NT2/D1 (cell line): ENCODE measurements around the gene TACR1.

Source experiments
- DNase-seq: peaks from one replicate; pipeline ENCODE4 v3.0.0-alpha.2; 2011; ENCODE audit warnings: low read depth, low spot score
- H3K27me3 ChIP-seq: 2 replicates; pipeline ENCODE4 v1.6.0; 2011; ENCODE audit warnings: mild to moderate bottlenecking; ENCODE audit not compliant: insufficient read length, insufficient read depth
- H3K36me3 ChIP-seq: 2 replicates; pipeline ENCODE4 v1.6.1; 2011; ENCODE audit warnings: mild to moderate bottlenecking, low read length, mixed read lengths; ENCODE audit not compliant: insufficient read depth, insufficient read length
- H3K4me1 ChIP-seq: 2 replicates; pipeline ENCODE4 v1.5.1; 2011; ENCODE audit not compliant: insufficient read depth, insufficient read length
- H3K4me3 ChIP-seq: 2 replicates; pipeline ENCODE4 v1.5.1; 2011; ENCODE audit warnings: low read depth; ENCODE audit not compliant: insufficient read length
- H3K9ac ChIP-seq: 2 replicates; pipeline ENCODE4 v1.6.0; 2011; ENCODE audit warnings: low read depth; ENCODE audit not compliant: insufficient read length
- H3K9me3 ChIP-seq: 2 replicates; pipeline ENCODE4 v1.5.1; 2011; ENCODE audit warnings: mild to moderate bottlenecking, low read length; ENCODE audit not compliant: insufficient read depth
- SUZ12 ChIP-seq: IDR thresholded peaks from 2 replicates; pipeline ENCODE4 v1.6.1; 2011; ENCODE audit not compliant: insufficient read length, insufficient read depth; ENCODE audit errors: extremely low read depth
- YY1 ChIP-seq: IDR thresholded peaks from 2 replicates; pipeline ENCODE4 v1.6.1; 2011; ENCODE audit not compliant: insufficient read length, insufficient read depth
- ZNF274 ChIP-seq: IDR thresholded peaks from 2 replicates; pipeline ENCODE4 v1.6.1; 2011; ENCODE audit warnings: mild to moderate bottlenecking, low read depth, low read length

TACR1 gene

GRCh38 chr2:75007819-75008218, 191.5 kb downstream of the TACR1 start:
- Histone ChIP-seq H3K36me3 (no peaks in the 10 kb centered on the region), H3K4me1 (no peaks in the 10 kb centered on the region), H3K27me3 (no peaks in the 10 kb centered on the region), H3K9ac (no peak overlapping the region), H3K4me3 (no peak overlapping the region), H3K9me3 (no peaks in the 10 kb centered on the region)
- no peak for DNase-seq
- TF ChIP-seq SUZ12: no peak
- TF ChIP-seq YY1: no peak
- no peak for TF ChIP-seq ZNF274

- no peak for DNase-seq
- no peaks in the 10 kb centered on the region for H3K9me3 ChIP-seq
- H3K4me3 ChIP-seq: no peak overlapping the region
- H3K36me3 ChIP-seq: no peaks in the 10 kb centered on the region
- no peaks in the 10 kb centered on the region for H3K4me1 ChIP-seq
- TF ChIP-seq YY1: no peak
- TF ChIP-seq SUZ12: no peak
- no peaks in the 10 kb centered on the region for H3K27me3 ChIP-seq
- H3K9ac ChIP-seq: no peak overlapping the region
Measured at GRCh38 chr2:75007061-75007460, 192.3 kb downstream of the TACR1 start.

- no peak for DNase-seq
- TF ChIP-seq SUZ12: no peak
- TF ChIP-seq YY1: no peak
- no peak for TF ChIP-seq ZNF274
- no peaks in the 10 kb centered on the region for H3K27me3 ChIP-seq
- no peak overlapping the region for H3K4me3 ChIP-seq
- no peak overlapping the region for H3K9ac ChIP-seq
- H3K9me3 ChIP-seq: no peaks in the 10 kb centered on the region
- no peaks in the 10 kb centered on the region for H3K4me1 ChIP-seq
- no peaks in the 10 kb centered on the region for H3K36me3 ChIP-seq
Measured at GRCh38 chr2:75006041-75006440, 193.3 kb downstream of the TACR1 start.

- TF ChIP-seq SUZ12 (no peak), YY1 (no peak), ZNF274 (no peak)
- H3K9ac ChIP-seq: no peak overlapping the region
- no peak for DNase-seq
- no peak overlapping the region for H3K4me3 ChIP-seq
- H3K27me3 ChIP-seq: no peaks in the 10 kb centered on the region
- H3K9me3 ChIP-seq: no peaks in the 10 kb centered on the region
- no peaks in the 10 kb centered on the region for H3K36me3 ChIP-seq
- no peaks in the 10 kb centered on the region for H3K4me1 ChIP-seq
Measured at GRCh38 chr2:75003773-75004172, 195.5 kb downstream of the TACR1 start.

GRCh38 chr2:75003276-75003675, 196.0 kb downstream of the TACR1 start:
- no peak for DNase-seq
- Histone ChIP-seq H3K27me3 (no peaks in the 10 kb centered on the region), H3K4me3 (no peak overlapping the region), H3K36me3 (no peaks in the 10 kb centered on the region), H3K9me3 (0 out of 2 replicates have a peak, but pooled peaks cover under 1% of the 10 kb centered on the region), H3K4me1 (no peaks in the 10 kb centered on the region), H3K9ac (no peak overlapping the region)
- TF ChIP-seq SUZ12 (no peak), ZNF274 (no peak), YY1 (no peak)

- no peaks in the 10 kb centered on the region for H3K4me1 ChIP-seq
- peaks cover 3% of the 10 kb centered on the region; the same call in 1 of the 2 replicates for H3K9me3 ChIP-seq
- TF ChIP-seq SUZ12 (no peak), ZNF274 (no peak), YY1 (no peak)
- DNase-seq: no peak
- no peaks in the 10 kb centered on the region for H3K36me3 ChIP-seq
- no peaks in the 10 kb centered on the region for H3K27me3 ChIP-seq
- H3K4me3 ChIP-seq: no peak overlapping the region
- H3K9ac ChIP-seq: no peak overlapping the region
Measured at GRCh38 chr2:75002007-75002406, 197.3 kb downstream of the TACR1 start.

- Histone ChIP-seq H3K9ac (no peak overlapping the region), H3K27me3 (no peaks in the 10 kb centered on the region), H3K4me3 (no peak overlapping the region), H3K4me1 (no peaks in the 10 kb centered on the region), H3K9me3 (peaks cover 3% of the 10 kb centered on the region; the same call in 1 of the 2 replicates), H3K36me3 (no peaks in the 10 kb centered on the region)
- DNase-seq: no peak
- TF ChIP-seq YY1: no peak
Measured at GRCh38 chr2:74999468-74999867, 199.9 kb downstream of the TACR1 start.
